Measurements from ENCODE around the gene POLH. TPM values are rescaled to one million over a fixed set of nuclear protein-coding genes. Genes with fewer than 3 reads are reported as not detected.

Gene POLH
- total and polyA plus RNA-seq, 2 donors (not counting 3 experiments of a cell fraction or from before 2014, with no cell fraction given): 9.3 to 36.6 TPM

DNA sequence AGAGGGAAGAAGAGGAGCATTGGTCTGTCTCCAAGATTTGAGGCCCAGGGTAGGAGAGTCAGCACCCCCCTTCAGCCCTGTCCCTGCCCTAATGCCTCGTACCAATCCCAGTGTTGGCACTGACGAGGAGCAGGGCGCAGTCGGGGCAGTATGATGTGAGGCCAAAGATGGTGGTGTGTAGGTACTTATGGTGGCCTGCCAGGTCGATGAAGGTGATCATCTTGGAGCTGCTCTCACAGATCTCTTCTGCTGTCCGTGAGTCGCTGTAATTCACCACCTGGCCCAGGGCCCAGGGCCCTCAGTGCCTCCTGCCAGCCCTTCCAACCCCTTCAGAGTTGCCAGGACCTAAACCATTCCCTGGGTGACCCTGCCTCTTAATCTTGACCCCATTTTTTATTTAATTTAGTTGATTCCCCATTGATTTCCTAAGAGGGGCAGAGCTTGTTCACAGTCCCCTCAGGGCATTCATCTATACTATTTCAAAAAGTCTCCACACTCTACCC is 48.9 kb downstream of the POLH start:
- H2AFZ ChIP-seq (ENCODE audit: low read depth, low read length): no peak overlapping the region
- H3K27me3 ChIP-seq (ENCODE audit: control insufficient read depth in 2 of 2, insufficient read depth in 2 of 2, low read length in 2 of 2): no peaks in the 10 kb centered on the region
- H3K79me2 ChIP-seq (ENCODE audit: control insufficient read depth, insufficient read depth, low read length): peaks cover 27% of the 10 kb centered on the region
- POLR2A ChIA-PET: no interaction called here
- H4K20me1 ChIP-seq (replicated peaks; ENCODE audit: control insufficient read depth, extremely low read depth, insufficient read depth, low read length): no peaks in the 10 kb centered on the region
- BruUV-seq (replicated peaks): no TSS peak
- CTCF ChIA-PET: no interaction called here
- no peak overlapping the region for H3K4me3 ChIP-seq (replicated peaks in 1 of 3; ENCODE audit: insufficient read depth in 1 of 3, low read depth in 1 of 3, low read length in 3 of 3)
- FAIRE-seq (no peak), DNase-seq (ENCODE audit: low read depth, low spot score) (no peak)
- H3K4me2 ChIP-seq (ENCODE audit: insufficient read depth, low read length): no peak overlapping the region
- TF ChIP-seq, protein P1, sequence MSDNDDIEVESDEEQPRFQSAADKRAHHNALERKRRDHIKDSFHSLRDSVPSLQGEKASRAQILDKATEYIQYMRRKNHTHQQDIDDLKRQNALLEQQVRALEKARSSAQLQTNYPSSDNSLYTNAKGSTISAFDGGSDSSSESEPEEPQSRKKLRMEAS (IDR thresholded peaks at IDR 0.05; ENCODE audit: insufficient read depth, insufficient read length): no peak
- TF ChIP-seq FOS (IDR thresholded peaks at IDR 0.05; ENCODE audit: borderline replicate concordance, insufficient read depth, low read length) (no peak), JUN (IDR thresholded peaks at IDR 0.05; ENCODE audit: borderline replicate concordance, insufficient read depth, insufficient read length, low read depth) (no peak)
- intact Hi-C loops (cut with micrococcal nuclease): loop anchor here (5.0 kb wide), 1 partner anchor 198 kb away; the partner anchor contains the start of gene ABCC10
- dilution Hi-C loops (cut with MboI; ENCODE audit: extremely low pct_ligation_motif_present, low sequenced_read_pairs): no loop called here
- no peaks in the 10 kb centered on the region for H3K9me3 ChIP-seq (replicated peaks; ENCODE audit: control insufficient read depth, insufficient read depth, low read length)
- peaks cover 16 to 42% of the 10 kb centered on the region in 2 experiments for H3K36me3 ChIP-seq (ENCODE audit: control insufficient read depth in 2 of 2, extremely low read depth in 1 of 2, insufficient read depth in 2 of 2, low read length in 2 of 2)
- H3K9me1 ChIP-seq (replicated peaks; ENCODE audit: control insufficient read depth, extremely low read depth, insufficient read depth, low read length): no peaks in the 10 kb centered on the region
- H3K9ac ChIP-seq (replicated peaks; ENCODE audit: extremely low read depth, insufficient read depth, low read length): no peak overlapping the region
- H3K27ac ChIP-seq (ENCODE audit: insufficient read depth, low read depth, low read length): no peak overlapping the region
- H3K4me1 ChIP-seq (ENCODE audit: control insufficient read depth, extremely low read depth, insufficient read depth, low read length): peaks cover 22% of the 10 kb centered on the region

DNA sequence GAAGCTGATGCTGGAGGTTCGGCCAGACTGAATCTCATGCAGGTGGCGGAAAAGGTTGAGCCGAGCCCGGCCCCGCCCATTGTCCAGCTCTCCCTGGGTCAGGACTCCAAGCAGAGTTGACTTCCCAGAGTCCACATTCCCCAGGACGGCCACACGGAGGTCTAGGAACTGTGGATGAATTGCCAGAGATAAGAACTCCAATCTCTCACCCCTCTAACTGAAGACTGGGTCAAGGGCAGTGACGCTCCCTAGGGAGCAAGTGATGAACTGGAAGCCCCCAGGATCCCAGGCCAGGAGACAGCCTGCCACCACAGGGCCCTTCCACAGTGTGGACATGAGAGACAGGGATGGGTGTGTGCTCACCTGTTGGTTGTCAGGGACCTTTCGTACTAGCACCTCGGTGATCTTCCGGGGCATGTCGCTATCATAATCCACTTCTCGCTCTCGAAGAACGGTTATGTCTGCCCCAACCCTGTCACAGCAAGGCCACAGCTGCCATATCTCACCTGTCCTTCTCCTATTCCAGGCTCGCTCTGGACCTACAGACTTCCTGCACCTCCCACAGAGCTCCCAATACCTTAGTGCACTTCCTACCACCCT is 49.5 kb downstream of the POLH start:
- TF ChIP-seq POLR2AphosphoS5 (IDR thresholded peaks at IDR 0.05; ENCODE audit: insufficient read depth, low read depth, low read length) (no peak), FOS (IDR thresholded peaks at IDR 0.05; ENCODE audit: borderline replicate concordance, insufficient read depth, low read length) (no peak), POLR2A (IDR thresholded peaks at IDR 0.05; ENCODE audit: low read depth, low read length) (no peak), EZH2 (IDR thresholded peaks at IDR 0.05; ENCODE audit: borderline replicate concordance, low read depth, low read length, severe bottlenecking) (no peak), MYC (IDR thresholded peaks at IDR 0.05; ENCODE audit: low read depth, low read length) (no peak), GATA2 (IDR thresholded peaks at IDR 0.05; ENCODE audit: insufficient read depth, insufficient read length, low read depth, low read length) (no peak), JUN (IDR thresholded peaks at IDR 0.05; ENCODE audit: borderline replicate concordance, insufficient read depth, insufficient read length, low read depth) (no peak)
- TF ChIP-seq, protein P2, sequence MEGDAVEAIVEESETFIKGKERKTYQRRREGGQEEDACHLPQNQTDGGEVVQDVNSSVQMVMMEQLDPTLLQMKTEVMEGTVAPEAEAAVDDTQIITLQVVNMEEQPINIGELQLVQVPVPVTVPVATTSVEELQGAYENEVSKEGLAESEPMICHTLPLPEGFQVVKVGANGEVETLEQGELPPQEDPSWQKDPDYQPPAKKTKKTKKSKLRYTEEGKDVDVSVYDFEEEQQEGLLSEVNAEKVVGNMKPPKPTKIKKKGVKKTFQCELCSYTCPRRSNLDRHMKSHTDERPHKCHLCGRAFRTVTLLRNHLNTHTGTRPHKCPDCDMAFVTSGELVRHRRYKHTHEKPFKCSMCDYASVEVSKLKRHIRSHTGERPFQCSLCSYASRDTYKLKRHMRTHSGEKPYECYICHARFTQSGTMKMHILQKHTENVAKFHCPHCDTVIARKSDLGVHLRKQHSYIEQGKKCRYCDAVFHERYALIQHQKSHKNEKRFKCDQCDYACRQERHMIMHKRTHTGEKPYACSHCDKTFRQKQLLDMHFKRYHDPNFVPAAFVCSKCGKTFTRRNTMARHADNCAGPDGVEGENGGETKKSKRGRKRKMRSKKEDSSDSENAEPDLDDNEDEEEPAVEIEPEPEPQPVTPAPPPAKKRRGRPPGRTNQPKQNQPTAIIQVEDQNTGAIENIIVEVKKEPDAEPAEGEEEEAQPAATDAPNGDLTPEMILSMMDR (IDR thresholded peaks at IDR 0.05; ENCODE audit: extremely low read depth in 1 of 2, insufficient read depth in 1 of 2, low read depth in 1 of 2, low read length in 2 of 2): no peak
- TF ChIP-seq, protein P1 (IDR thresholded peaks at IDR 0.05; ENCODE audit: insufficient read depth, insufficient read length): no peak
- H3K4me1 ChIP-seq (ENCODE audit: control insufficient read depth, extremely low read depth, insufficient read depth, low read length): peaks cover 25% of the 10 kb centered on the region
- H3K4me3 ChIP-seq (replicated peaks in 1 of 3; ENCODE audit: insufficient read depth in 1 of 3, low read depth in 1 of 3, low read length in 3 of 3): no peak overlapping the region
- FAIRE-seq: no peak
- no peak overlapping the region for H3K4me2 ChIP-seq (ENCODE audit: insufficient read depth, low read length)
- no peak overlapping the region for H2AFZ ChIP-seq (ENCODE audit: low read depth, low read length)
- BruUV-seq (replicated peaks): no TSS peak
- H3K9ac ChIP-seq (replicated peaks; ENCODE audit: extremely low read depth, insufficient read depth, low read length): no peak overlapping the region
- intact Hi-C loops (cut with micrococcal nuclease): loop anchor here (5.0 kb wide), 1 partner anchor 198 kb away; the partner anchor contains the start of gene ABCC10
- ChIA-PET CTCF (no interaction called here), POLR2A (no interaction called here)
- DNase-seq (ENCODE audit: low read depth, low spot score): no peak
- dilution Hi-C loops (cut with MboI; ENCODE audit: extremely low pct_ligation_motif_present, low sequenced_read_pairs): no loop called here
- H3K79me2 ChIP-seq (ENCODE audit: control insufficient read depth, insufficient read depth, low read length): peaks cover 27% of the 10 kb centered on the region
- H3K27ac ChIP-seq (ENCODE audit: insufficient read depth, low read depth, low read length): no peak overlapping the region
- H3K9me3 ChIP-seq (replicated peaks; ENCODE audit: control insufficient read depth, insufficient read depth, low read length): no peaks in the 10 kb centered on the region
- no peaks in the 10 kb centered on the region for H4K20me1 ChIP-seq (replicated peaks; ENCODE audit: control insufficient read depth, extremely low read depth, insufficient read depth, low read length)
- H3K9me1 ChIP-seq (replicated peaks; ENCODE audit: control insufficient read depth, extremely low read depth, insufficient read depth, low read length): no peaks in the 10 kb centered on the region
- H3K27me3 ChIP-seq (ENCODE audit: control insufficient read depth in 2 of 2, insufficient read depth in 2 of 2, low read length in 2 of 2): no peaks in the 10 kb centered on the region
- peaks cover 16 to 42% of the 10 kb centered on the region in 2 experiments for H3K36me3 ChIP-seq (ENCODE audit: control insufficient read depth in 2 of 2, extremely low read depth in 1 of 2, insufficient read depth in 2 of 2, low read length in 2 of 2)
